GM23338 (cell line): Measurements from ENCODE around the gene ME2. TPM values are rescaled to one million over a fixed set of nuclear protein-coding genes. Genes with fewer than 3 reads are reported as not detected.

Experiments used
- ATAC-seq: fragments of 200-7000 bp; cut with Tn5 transposase; 3 replicates; pipeline ENCODE4 v1.9.1; 2020
- DNase-seq: peaks from one replicate; pipeline ENCODE4 v3.0.0-alpha.2; 2015; ENCODE audit warnings: low spot score
- H2AFZ ChIP-seq: fragments of 200-600 bp; sonication (generic); 2 replicates; pipeline ENCODE4 v1.8.0; 2016; ENCODE audit warnings: antibody characterized with exemption, mild to moderate bottlenecking, moderate library complexity
- H3F3A ChIP-seq: fragments of 200-600 bp; sonication (generic); replicated peaks from 2 replicates; pipeline ENCODE4 v1.8.0; 2017; ENCODE audit warnings: antibody characterized with exemption, mixed run types, low read depth
- H3K27ac ChIP-seq: fragments of 200-600 bp; sonication (generic); 2 replicates; pipeline ENCODE4 v1.6.1; 2016; ENCODE audit warnings: low read depth
- H3K27me3 ChIP-seq: fragments of 200-600 bp; sonication (generic); 2 replicates; pipeline ENCODE4 v1.8.0; 2016; ENCODE audit warnings: mild to moderate bottlenecking, mixed run types, moderate library complexity; ENCODE audit not compliant: insufficient read depth
- H3K36me3 ChIP-seq: fragments of 200-600 bp; sonication (generic); 2 replicates; pipeline ENCODE4 v1.8.0; 2016; ENCODE audit warnings: mild to moderate bottlenecking; ENCODE audit not compliant: insufficient read depth
- H3K4me1 ChIP-seq: fragments of 200-600 bp; sonication (generic); 2 replicates; pipeline ENCODE4 v1.8.0; 2016; ENCODE audit warnings: mild to moderate bottlenecking, moderate library complexity; ENCODE audit not compliant: insufficient read depth
- H3K4me2 ChIP-seq: fragments of 200-600 bp; sonication (generic); 2 replicates; pipeline ENCODE4 v1.7.1; 2017; ENCODE audit warnings: mixed run types
- H3K4me3 ChIP-seq: fragments of 200-600 bp; sonication (generic); 2 replicates; pipeline ENCODE4 v1.6.1; 2016; ENCODE audit warnings: mixed run types
- H3K79me2 ChIP-seq: fragments of 200-600 bp; sonication (generic); replicated peaks from 2 replicates; pipeline ENCODE4 v1.8.0; 2017; ENCODE audit warnings: mild to moderate bottlenecking; ENCODE audit not compliant: insufficient read depth
- H3K9me2 ChIP-seq: fragments of 200-600 bp; sonication (generic); 2 replicates; pipeline ENCODE4 v1.8.0; 2017; ENCODE audit not compliant: insufficient read depth
- H4K20me1 ChIP-seq: fragments of 200-600 bp; sonication (generic); replicated peaks from 2 replicates; pipeline ENCODE4 v1.8.0; 2017; ENCODE audit warnings: mild to moderate bottlenecking; ENCODE audit not compliant: insufficient read depth
- H3K27ac Mint-ChIP-seq: 2 replicates; pipeline ENCODE4 v1.8.0; 2020; ENCODE audit warnings: inconsistent platforms, mild to moderate bottlenecking, moderate library complexity, mixed read lengths
- H3K27me3 Mint-ChIP-seq: 3 replicates; pipeline ENCODE4 v1.8.0; 2022; ENCODE audit warnings: low read depth, mild to moderate bottlenecking, moderate library complexity, mixed read lengths, inconsistent platforms; ENCODE audit not compliant: insufficient read depth, poor library complexity
- H3K36me3 Mint-ChIP-seq: 3 replicates; pipeline ENCODE4 v1.8.0; 2021; ENCODE audit warnings: low read depth, mild to moderate bottlenecking, inconsistent platforms, moderate library complexity, mixed read lengths
- H3K4me1 Mint-ChIP-seq: 3 replicates; pipeline ENCODE4 v1.8.0; 2020; ENCODE audit warnings: mild to moderate bottlenecking, inconsistent platforms, mixed read lengths
- H3K4me3 Mint-ChIP-seq: 3 replicates; pipeline ENCODE4 v1.8.0; 2021; ENCODE audit warnings: moderate library complexity, mild to moderate bottlenecking, inconsistent platforms, mixed read lengths
- H3K9me3 Mint-ChIP-seq: 3 replicates; pipeline ENCODE4 v1.8.0; 2020; ENCODE audit warnings: moderate library complexity, mild to moderate bottlenecking, inconsistent platforms, mixed read lengths
- CTCF ChIP-seq, 2 experiments: fragments of 200-600 bp in 1 of 2; sonication (generic) in 1 of 2; conservative IDR thresholded peaks; 2 replicates each; pipeline versions ENCODE4 v1.5.1 to v1.6.1; 2016 to 2017; ENCODE audit warnings: antibody characterized with exemption in 2 of 2, low read depth in 2 of 2, mild to moderate bottlenecking in 2 of 2, moderate library complexity in 1 of 2
- ETS1 ChIP-seq: IDR thresholded peaks from 2 replicates; pipeline ENCODE4 v1.6.1; 2016; ENCODE audit warnings: antibody characterized with exemption
- EZH2 ChIP-seq: fragments of 200-600 bp; sonication (generic); IDR thresholded peaks from one replicate; pipeline ENCODE4 v1.8.0; 2017; ENCODE audit warnings: antibody characterized with exemption, mild to moderate bottlenecking, low read depth; ENCODE audit not compliant: unreplicated experiment
- JUNB ChIP-seq: IDR thresholded peaks from one replicate; pipeline ENCODE4 v1.6.1; 2016; ENCODE audit warnings: antibody characterized with exemption; ENCODE audit not compliant: unreplicated experiment
- REST ChIP-seq: IDR thresholded peaks from one replicate; pipeline ENCODE4 v1.6.1; 2018; ENCODE audit warnings: antibody characterized with exemption; ENCODE audit not compliant: unreplicated experiment
- STAT1 ChIP-seq: IDR thresholded peaks from one replicate; pipeline ENCODE4 v1.6.1; 2016; ENCODE audit warnings: antibody characterized with exemption; ENCODE audit not compliant: unreplicated experiment
- ZNF462 ChIP-seq: fragments of 250-450 bp; sonication (Bioruptor Pico); IDR thresholded peaks from 2 replicates; pipeline ENCODE4 v1.5.0; 2020; ENCODE audit warnings: mild to moderate bottlenecking, moderate library complexity
- polyA plus RNA-seq: library from polyadenylated mRNA; unstranded; fragments of >200 nt; fragmentation: Nextera tagmentation; extraction: Ambion mirVana; gene quantifications from 2 replicates; pipeline ENCODE4 v1.2.1, GENCODE V29; 2016
- total RNA-seq: library from RNA; depleted of rRNA; stranded (reverse); fragments of >200 nt; shearing (Covaris generic); gene quantifications from 2 replicates; pipeline ENCODE4 v1.2.3, GENCODE V29; 2014

The ME2 gene
- total and polyA plus RNA-seq, 2 experiments from 2014 or later: 61.0 to 102 TPM

- H3K4me3 Mint-ChIP-seq: no peak overlapping the region
- Histone ChIP-seq H3K9me2 (no peaks in the 10 kb centered on the region), H3K36me3 (no peaks in the 10 kb centered on the region), H3F3A (no peaks in the 10 kb centered on the region), H4K20me1 (no peaks in the 10 kb centered on the region), H3K4me2 (no peak overlapping the region), H2AFZ (peak overlapping the region; percentile 43; the same call in 1 of the 2 replicates), H3K79me2 (no peaks in the 10 kb centered on the region), H3K4me3 (no peak overlapping the region), H3K4me1 (no peaks in the 10 kb centered on the region), H3K27me3 (no peaks in the 10 kb centered on the region), H3K27ac (no peak overlapping the region)
- no peak overlapping the region for H3K27ac Mint-ChIP-seq
- H3K4me1 Mint-ChIP-seq: peaks cover 6% of the 10 kb centered on the region
- peaks cover 3% of the 10 kb centered on the region; the same call in 1 of the 3 replicates for H3K9me3 Mint-ChIP-seq
- DNase-seq (no peak), ATAC-seq (no peak)
- no peaks in the 10 kb centered on the region for H3K36me3 Mint-ChIP-seq
- H3K27me3 Mint-ChIP-seq: peaks cover 8% of the 10 kb centered on the region
- no peak for TF ChIP-seq STAT1
These were observed 25.1 kb upstream of the ME2 start for GRCh38 chr18:50853863-50854271.

- H3K36me3 Mint-ChIP-seq: no peaks in the 10 kb centered on the region
- DNase-seq (no peak), ATAC-seq (no peak)
- Histone ChIP-seq H4K20me1 (no peaks in the 10 kb centered on the region), H3K27me3 (no peaks in the 10 kb centered on the region), H3K4me2 (no peak overlapping the region), H3K27ac (no peak overlapping the region), H3K9me2 (no peaks in the 10 kb centered on the region; the same call in 1 of the 2 replicates), H3K36me3 (no peaks in the 10 kb centered on the region), H3F3A (no peaks in the 10 kb centered on the region), H3K79me2 (no peaks in the 10 kb centered on the region), H3K4me3 (no peak overlapping the region), H3K4me1 (no peaks in the 10 kb centered on the region), H2AFZ (peak overlapping the region; percentile 63; the same call in 1 of the 2 replicates)
- H3K4me1 Mint-ChIP-seq: peaks cover 6% of the 10 kb centered on the region
- H3K27me3 Mint-ChIP-seq: peaks cover 7% of the 10 kb centered on the region
- TF ChIP-seq ETS1: no peak
- no peak for TF ChIP-seq REST
- no peak for TF ChIP-seq EZH2
- TF ChIP-seq CTCF (conservative IDR thresholded peaks at IDR 0.05; ENCODE audit: low read depth in 2 of 2): no peak
- no peak for TF ChIP-seq ZNF462 (CRISPR knock-in tag)
- TF ChIP-seq JUNB: no peak
- H3K9me3 Mint-ChIP-seq: peaks cover 3% of the 10 kb centered on the region; the same call in 1 of the 3 replicates
- H3K27ac Mint-ChIP-seq: no peak overlapping the region
- no peak overlapping the region for H3K4me3 Mint-ChIP-seq
These were observed 22.8 kb upstream of the ME2 start for GRCh38 chr18:50855976-50856757.
